Activated CD8-positive, alpha-beta memory T cell treated with anti-CD3 and anti-CD28 coated beads for 1 hour (primary cell): ENCODE measurements around the gene KLK15.

Source experiments
- DNase-seq, 2 donors: peaks; one replicate each; pipeline ENCODE4 v3.0.0-alpha.2; 2020; ENCODE audit warnings: low read depth in 1 of 2; ENCODE audit errors: extremely low read depth in 1 of 2

The KLK15 gene, protein sequence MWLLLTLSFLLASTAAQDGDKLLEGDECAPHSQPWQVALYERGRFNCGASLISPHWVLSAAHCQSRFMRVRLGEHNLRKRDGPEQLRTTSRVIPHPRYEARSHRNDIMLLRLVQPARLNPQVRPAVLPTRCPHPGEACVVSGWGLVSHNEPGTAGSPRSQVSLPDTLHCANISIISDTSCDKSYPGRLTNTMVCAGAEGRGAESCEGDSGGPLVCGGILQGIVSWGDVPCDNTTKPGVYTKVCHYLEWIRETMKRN

GRCh38 chr19:50833117-50833801 lies at the start of gene KLK15:
KLK15 (minus strand) TSS chr19:50833574; CDS start chr19:50831492, 2,082 bp downstream.
- DNase-seq = no peak

- no peak for DNase-seq
Observed at GRCh38 chr19:50882188-50882587, 48.8 kb upstream of the KLK15 start.

- DNase-seq = no peak
Observed at GRCh38 chr19:50880241-50880640, 46.9 kb upstream of the KLK15 start.

- no peak for DNase-seq
Observed at GRCh38 chr19:50878851-50879250, 45.5 kb upstream of the KLK15 start.

DNA sequence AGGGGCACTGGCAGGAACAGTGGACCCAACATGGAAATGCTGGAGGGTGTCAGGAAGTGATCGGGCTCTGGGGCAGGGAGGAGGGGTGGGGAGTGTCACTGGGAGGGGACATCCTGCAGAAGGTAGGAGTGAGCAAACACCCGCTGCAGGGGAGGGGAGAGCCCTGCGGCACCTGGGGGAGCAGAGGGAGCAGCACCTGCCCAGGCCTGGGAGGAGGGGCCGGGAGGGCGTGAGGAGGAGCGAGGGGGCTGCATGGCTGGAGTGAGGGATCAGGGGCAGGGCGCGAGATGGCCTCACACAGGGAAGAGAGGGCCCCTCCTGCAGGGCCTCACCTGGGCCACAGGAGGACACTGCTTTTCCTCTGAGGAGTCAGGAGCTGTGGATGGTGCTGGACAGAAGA lies 44.0 kb upstream of the KLK15 start:
- no peak for DNase-seq

DNA sequence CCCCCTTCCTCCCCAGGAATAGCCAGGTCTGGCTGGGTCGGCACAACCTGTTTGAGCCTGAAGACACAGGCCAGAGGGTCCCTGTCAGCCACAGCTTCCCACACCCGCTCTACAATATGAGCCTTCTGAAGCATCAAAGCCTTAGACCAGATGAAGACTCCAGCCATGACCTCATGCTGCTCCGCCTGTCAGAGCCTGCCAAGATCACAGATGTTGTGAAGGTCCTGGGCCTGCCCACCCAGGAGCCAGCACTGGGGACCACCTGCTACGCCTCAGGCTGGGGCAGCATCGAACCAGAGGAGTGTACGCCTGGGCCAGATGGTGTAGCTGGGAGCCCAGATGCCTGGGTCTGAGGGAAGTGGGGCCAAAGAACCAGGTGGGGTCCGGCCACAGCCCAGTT lies 43.1 kb upstream of the KLK15 start:
- no peak for DNase-seq

DNA sequence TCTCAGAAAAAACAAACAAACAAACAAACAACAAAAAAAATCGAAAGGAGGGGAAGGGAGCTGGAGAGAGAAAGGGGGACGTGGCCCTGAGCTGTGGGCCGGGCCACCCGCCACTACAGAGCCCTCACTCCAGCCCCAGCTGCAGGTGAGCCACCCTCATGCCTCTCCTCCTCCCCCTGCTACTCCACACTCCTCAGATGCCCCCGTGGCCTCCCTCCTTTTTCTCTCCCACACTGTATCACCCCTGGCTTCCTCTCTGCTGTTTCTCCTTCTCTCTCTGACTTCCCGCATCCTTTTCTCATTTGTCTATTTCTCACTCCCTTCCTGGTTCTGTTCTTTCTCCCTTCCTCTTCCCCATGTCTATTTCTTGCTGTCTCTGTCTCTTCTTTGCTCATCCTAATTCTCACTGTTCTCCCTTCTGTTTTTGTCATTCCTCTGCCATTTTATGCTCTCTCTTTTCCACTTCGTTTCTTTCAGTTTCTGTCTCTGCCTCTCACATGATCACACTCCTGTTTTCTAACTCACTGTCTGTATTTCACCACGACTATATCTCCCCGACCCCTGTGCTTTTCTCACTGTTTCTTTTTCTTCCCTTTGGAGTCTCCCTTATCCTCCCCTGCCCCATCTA lies 42.5 kb upstream of the KLK15 start:
- no peak for DNase-seq

GRCh38 chr19:50874211-50874610 lies 40.8 kb upstream of the KLK15 start:
- no peak for DNase-seq

GRCh38 chr19:50873056-50873455 lies 39.7 kb upstream of the KLK15 start, which contains the start of gene KLK2:
KLK2 (plus strand) TSS chr19:50873439; CDS start chr19:50873474, 35 bp downstream.
- no peak for DNase-seq

DNA sequence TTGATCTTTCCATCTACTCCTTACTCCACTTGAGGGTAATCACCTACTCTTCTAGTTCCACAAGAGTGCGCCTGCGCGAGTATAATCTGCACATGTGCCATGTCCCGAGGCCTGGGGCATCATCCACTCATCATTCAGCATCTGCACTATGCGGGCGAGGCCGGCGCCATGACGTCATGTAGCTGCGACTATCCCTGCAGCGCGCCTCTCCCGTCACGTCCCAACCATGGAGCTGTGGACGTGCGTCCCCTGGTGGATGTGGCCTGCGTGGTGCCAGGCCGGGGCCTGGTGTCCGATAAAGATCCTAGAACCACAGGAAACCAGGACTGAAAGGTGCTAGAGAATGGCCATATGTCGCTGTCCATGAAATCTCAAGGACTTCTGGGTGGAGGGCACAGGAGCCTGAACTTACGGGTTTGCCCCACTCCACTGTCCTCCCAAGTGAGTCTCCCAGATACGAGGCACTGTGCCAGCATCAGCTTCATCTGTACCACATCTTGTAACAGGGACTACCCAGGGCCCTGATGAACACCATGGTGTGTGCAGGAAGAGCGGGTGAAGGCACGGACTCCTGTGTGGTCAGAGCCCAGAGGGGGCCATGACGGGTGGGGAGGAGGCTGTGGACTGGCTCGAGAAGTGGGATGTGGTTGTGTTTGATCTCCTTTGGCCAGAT lies 37.2 kb upstream of the KLK15 start:
- no peak for DNase-seq

- no peak for DNase-seq
Observed at GRCh38 chr19:50869479-50869878, 36.1 kb upstream of the KLK15 start.

- DNase-seq = no peak
Observed at GRCh38 chr19:50861496-50862286, 28.3 kb upstream of the KLK15 start.

DNA sequence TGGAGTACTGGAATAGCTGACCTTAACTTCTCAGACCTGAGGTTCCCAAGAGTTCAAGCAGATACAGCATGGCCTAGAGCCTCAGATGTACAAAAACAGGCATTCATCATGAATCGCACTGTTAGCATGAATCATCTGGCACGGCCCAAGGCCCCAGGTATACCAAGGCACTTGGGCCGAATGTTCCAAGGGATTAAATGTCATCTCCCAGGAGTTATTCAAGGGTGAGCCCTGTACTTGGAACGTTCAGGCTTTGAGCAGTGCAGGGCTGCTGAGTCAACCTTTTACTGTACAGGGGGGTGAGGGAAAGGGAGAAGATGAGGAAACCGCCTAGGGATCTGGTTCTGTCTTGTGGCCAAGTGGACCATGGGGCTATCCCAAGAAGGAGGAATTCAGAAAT lies 27.6 kb upstream of the KLK15 start:
- DNase-seq = no peak

DNA sequence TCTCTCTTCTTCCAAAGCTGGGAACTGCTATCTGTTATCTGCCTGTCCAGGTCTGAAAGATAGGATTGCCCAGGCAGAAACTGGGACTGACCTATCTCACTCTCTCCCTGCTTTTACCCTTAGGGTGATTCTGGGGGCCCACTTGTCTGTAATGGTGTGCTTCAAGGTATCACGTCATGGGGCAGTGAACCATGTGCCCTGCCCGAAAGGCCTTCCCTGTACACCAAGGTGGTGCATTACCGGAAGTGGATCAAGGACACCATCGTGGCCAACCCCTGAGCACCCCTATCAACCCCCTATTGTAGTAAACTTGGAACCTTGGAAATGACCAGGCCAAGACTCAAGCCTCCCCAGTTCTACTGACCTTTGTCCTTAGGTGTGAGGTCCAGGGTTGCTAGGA lies 26.5 kb upstream of the KLK15 start:
- DNase-seq = no peak

DNA sequence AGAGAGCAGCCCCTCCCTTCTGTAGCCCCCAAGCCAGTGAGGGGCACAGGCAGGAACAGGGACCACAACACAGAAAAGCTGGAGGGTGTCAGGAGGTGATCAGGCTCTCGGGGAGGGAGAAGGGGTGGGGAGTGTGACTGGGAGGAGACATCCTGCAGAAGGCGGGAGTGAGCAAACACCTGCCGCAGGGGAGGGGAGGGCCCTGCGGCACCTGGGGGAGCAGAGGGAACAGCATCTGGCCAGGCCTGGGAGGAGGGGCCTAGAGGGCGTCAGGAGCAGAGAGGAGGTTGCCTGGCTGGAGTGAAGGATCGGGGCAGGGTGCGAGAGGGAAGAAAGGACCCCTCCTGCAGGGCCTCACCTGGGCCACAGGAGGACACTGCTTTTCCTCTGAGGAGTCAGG lies 25.5 kb upstream of the KLK15 start:
- no peak for DNase-seq

- DNase-seq = no peak
Observed at GRCh38 chr19:50857366-50857765, 24.0 kb upstream of the KLK15 start.

DNA sequence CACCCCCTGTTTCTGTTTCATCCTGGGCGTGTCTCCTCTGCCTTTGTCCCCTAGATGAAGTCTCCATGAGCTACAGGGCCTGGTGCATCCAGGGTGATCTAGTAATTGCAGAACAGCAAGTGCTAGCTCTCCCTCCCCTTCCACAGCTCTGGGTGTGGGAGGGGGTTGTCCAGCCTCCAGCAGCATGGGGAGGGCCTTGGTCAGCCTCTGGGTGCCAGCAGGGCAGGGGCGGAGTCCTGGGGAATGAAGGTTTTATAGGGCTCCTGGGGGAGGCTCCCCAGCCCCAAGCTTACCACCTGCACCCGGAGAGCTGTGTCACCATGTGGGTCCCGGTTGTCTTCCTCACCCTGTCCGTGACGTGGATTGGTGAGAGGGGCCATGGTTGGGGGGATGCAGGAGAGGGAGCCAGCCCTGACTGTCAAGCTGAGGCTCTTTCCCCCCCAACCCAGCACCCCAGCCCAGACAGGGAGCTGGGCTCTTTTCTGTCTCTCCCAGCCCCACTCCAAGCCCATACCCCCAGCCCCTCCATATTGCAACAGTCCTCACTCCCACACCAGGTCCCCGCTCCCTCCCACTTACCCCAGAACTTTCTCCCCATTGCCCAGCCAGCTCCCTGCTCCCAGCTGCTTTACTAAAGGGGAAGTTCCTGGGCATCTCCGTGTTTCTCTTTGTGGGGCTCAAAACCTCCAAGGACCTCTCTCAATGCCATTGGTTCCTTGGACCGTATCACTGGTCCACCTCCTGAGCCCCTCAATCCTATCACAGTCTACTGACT lies 21.4 kb upstream of the KLK15 start, which contains the start of gene KLK3:
Gene KLK3, plus strand, starts transcription at position 280 of the 775 bp plus-strand sequence. Its CDS starts 41 bp downstream, at position 321.
- DNase-seq = no peak

GRCh38 chr19:50851620-50852019 lies 18.2 kb upstream of the KLK15 start:
- DNase-seq = no peak

GRCh38 chr19:50850738-50851137 lies 17.4 kb upstream of the KLK15 start:
- DNase-seq = no peak
